ENCODE measurements around the gene FCRL1. TPM values are rescaled to one million over a fixed set of nuclear protein-coding genes. Genes with fewer than 3 reads are reported as not detected.

The FCRL1 gene
- total RNA-seq, 1 experiment from 2014 or later, result not detected

DNA sequence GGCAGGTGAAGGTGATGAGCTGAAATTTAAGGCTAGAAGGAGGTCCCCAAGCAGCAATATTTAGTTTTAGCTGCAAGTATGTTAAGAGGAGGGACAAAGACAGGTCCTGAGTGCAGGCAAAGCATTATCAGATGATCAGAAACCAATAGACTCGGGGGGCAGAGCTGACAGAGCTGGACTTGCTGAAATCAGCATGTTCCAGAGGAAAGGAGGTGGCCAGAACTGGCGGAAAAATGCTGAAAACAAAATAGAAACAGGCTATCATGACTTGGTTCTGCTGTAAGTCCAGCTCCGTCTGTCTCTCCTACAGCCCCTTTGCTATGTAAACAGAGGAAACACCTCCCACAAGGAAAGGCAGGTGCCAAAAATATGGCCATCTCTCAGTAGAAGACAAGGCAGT, 21.8 kb upstream of the FCRL1 start, which contains the start of gene CD5L:
TSS of gene CD5L (minus strand) at position 101 of the 400 bp plus-strand sequence. CDS start 107 bp downstream, outside the sequence.
- no peak for DNase-seq
- TF ChIP-seq, protein P1, sequence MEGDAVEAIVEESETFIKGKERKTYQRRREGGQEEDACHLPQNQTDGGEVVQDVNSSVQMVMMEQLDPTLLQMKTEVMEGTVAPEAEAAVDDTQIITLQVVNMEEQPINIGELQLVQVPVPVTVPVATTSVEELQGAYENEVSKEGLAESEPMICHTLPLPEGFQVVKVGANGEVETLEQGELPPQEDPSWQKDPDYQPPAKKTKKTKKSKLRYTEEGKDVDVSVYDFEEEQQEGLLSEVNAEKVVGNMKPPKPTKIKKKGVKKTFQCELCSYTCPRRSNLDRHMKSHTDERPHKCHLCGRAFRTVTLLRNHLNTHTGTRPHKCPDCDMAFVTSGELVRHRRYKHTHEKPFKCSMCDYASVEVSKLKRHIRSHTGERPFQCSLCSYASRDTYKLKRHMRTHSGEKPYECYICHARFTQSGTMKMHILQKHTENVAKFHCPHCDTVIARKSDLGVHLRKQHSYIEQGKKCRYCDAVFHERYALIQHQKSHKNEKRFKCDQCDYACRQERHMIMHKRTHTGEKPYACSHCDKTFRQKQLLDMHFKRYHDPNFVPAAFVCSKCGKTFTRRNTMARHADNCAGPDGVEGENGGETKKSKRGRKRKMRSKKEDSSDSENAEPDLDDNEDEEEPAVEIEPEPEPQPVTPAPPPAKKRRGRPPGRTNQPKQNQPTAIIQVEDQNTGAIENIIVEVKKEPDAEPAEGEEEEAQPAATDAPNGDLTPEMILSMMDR (IDR thresholded peaks at IDR 0.05; ENCODE audit: unreplicated experiment), result no peak
- CTCF ChIA-PET, result no interaction called here
- H3K27ac Mint-ChIP-seq (ENCODE audit: unreplicated experiment), result no peak within 1 kb of the TSS
- H3K4me3 Mint-ChIP-seq (ENCODE audit: low read depth, unreplicated experiment), result no peak within 1 kb of the TSS
- BruUV-seq (replicated peaks), result no TSS peak
- intact Hi-C loops (cut with micrococcal nuclease; ENCODE audit: unreplicated experiment), result no loop called here
- peaks cover 4% of the 10 kb centered on the region for H3K9me3 Mint-ChIP-seq (ENCODE audit: low read depth, unreplicated experiment)
- H3K27me3 Mint-ChIP-seq (ENCODE audit: unreplicated experiment), result peaks cover 13% of the 10 kb centered on the region
- no peaks in the 10 kb centered on the region for H3K36me3 Mint-ChIP-seq (ENCODE audit: insufficient read depth, unreplicated experiment)
- H3K4me1 Mint-ChIP-seq (ENCODE audit: low read depth, unreplicated experiment), result peaks cover 8% of the 10 kb centered on the region

DNA sequence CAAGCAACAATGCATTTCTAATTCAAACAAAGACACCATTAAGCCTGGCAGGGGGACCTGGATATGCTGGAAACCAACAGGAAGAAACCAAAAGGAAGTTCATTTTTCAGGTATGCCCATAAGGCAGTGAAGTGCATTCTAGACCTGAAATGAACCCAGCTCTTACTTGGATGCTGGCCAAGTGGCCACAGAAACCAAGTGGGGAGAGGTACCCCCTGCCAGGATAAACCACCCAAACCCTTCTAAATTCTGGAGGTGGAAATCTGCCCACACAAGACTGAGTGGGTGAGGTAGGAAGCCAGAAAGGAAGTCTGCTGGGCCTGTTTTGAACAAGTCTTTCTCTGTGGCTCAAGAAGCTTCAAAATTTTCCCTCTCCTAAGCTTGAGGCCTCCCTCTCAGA, 19.0 kb upstream of the FCRL1 start:
- Mint-ChIP-seq H3K9me3 (ENCODE audit: low read depth, unreplicated experiment) (peaks cover 4% of the 10 kb centered on the region), H3K4me1 (ENCODE audit: low read depth, unreplicated experiment) (peaks cover 8% of the 10 kb centered on the region), H3K4me3 (ENCODE audit: low read depth, unreplicated experiment) (no peak overlapping the region), H3K36me3 (ENCODE audit: insufficient read depth, unreplicated experiment) (no peaks in the 10 kb centered on the region), H3K27ac (ENCODE audit: unreplicated experiment) (no peak overlapping the region), H3K27me3 (ENCODE audit: unreplicated experiment) (peaks cover 9% of the 10 kb centered on the region)
- no TSS peak for BruUV-seq (replicated peaks)
- CTCF ChIA-PET, result no interaction called here
- intact Hi-C loops (cut with micrococcal nuclease; ENCODE audit: unreplicated experiment), result no loop called here
- DNase-seq, result peak; percentile 26
- TF ChIP-seq, protein P1 (IDR thresholded peaks at IDR 0.05; ENCODE audit: unreplicated experiment), result no peak

DNA sequence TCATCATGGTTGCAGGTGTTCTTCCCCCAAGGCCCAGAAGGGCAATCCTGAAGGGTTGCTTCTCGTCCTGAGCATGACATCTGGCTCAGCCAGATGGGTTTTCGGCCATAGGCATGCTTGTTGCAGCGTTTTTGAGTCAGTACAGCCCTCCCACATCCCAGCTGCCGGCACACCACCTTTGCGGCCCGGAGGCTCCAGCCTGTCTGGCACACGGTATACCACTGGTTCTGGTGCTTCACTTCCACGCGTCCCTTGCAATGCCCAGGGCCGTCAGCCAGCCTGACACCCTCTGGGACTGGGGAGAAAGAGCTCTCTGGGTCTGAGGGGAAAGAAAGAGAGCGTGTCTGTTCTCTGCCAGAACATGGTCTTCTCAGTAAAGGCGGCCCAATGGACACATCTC, 14.5 kb upstream of the FCRL1 start:
- peaks cover 8% of the 10 kb centered on the region for H3K4me1 Mint-ChIP-seq (ENCODE audit: low read depth, unreplicated experiment)
- H3K27me3 Mint-ChIP-seq (ENCODE audit: unreplicated experiment), result no peaks in the 10 kb centered on the region
- peaks cover 4% of the 10 kb centered on the region for H3K9me3 Mint-ChIP-seq (ENCODE audit: low read depth, unreplicated experiment)
- H3K27ac Mint-ChIP-seq (ENCODE audit: unreplicated experiment), result no peak overlapping the region
- no TSS peak for BruUV-seq (replicated peaks)
- H3K36me3 Mint-ChIP-seq (ENCODE audit: insufficient read depth, unreplicated experiment), result no peaks in the 10 kb centered on the region
- DNase-seq, result no peak
- intact Hi-C loops (cut with micrococcal nuclease; ENCODE audit: unreplicated experiment), result no loop called here
- CTCF ChIA-PET, result no interaction called here
- no peak overlapping the region for H3K4me3 Mint-ChIP-seq (ENCODE audit: low read depth, unreplicated experiment)
- TF ChIP-seq, protein P1 (IDR thresholded peaks at IDR 0.05; ENCODE audit: unreplicated experiment), result no peak

DNA sequence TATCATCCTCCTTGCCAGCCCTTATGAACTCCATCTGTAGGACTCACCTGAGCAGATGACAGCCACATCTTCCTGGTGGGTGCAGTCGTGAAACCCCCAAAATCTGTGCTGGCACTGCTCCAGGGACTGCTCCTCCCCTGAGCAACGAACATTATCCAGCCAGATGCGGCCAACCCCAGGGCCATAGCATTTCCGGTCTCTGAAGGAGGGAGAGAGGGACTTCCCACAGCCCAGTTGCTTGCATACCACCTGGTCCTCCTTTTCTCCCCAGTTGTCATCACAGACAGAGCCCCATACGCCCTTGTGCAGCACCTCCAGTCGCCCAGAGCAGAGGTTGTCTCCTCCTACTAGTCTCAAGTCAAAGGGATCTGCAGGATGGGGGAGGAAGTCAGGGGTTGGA, 13.2 kb upstream of the FCRL1 start:
- TF ChIP-seq, protein P1 (IDR thresholded peaks at IDR 0.05; ENCODE audit: unreplicated experiment), result no peak
- Mint-ChIP-seq H3K4me1 (ENCODE audit: low read depth, unreplicated experiment) (no peaks in the 10 kb centered on the region), H3K27ac (ENCODE audit: unreplicated experiment) (no peak overlapping the region), H3K36me3 (ENCODE audit: insufficient read depth, unreplicated experiment) (no peaks in the 10 kb centered on the region), H3K4me3 (ENCODE audit: low read depth, unreplicated experiment) (no peak overlapping the region), H3K9me3 (ENCODE audit: low read depth, unreplicated experiment) (peaks cover 4% of the 10 kb centered on the region), H3K27me3 (ENCODE audit: unreplicated experiment) (peaks cover 12% of the 10 kb centered on the region)
- no TSS peak for BruUV-seq (replicated peaks)
- intact Hi-C loops (cut with micrococcal nuclease; ENCODE audit: unreplicated experiment), result no loop called here
- no peak for DNase-seq
- CTCF ChIA-PET, result no interaction called here

Measured in Calu3 (cell line).